Neural cell (in vitro differentiated cells): ENCODE data around the gene PDK4.

Source experiments
- CTCF ChIP-seq: fragments of 450-650 bp; IDR thresholded peaks from 2 replicates; pipeline ENCODE4 v1.5.1; 2014; ENCODE audit warnings: antibody characterized with exemption, mild to moderate bottlenecking, moderate library complexity; ENCODE audit not compliant: poor library complexity, severe bottlenecking
- EP300 ChIP-seq: fragments of 450-650 bp; conservative IDR thresholded peaks from 2 replicates; pipeline ENCODE4 v1.6.1; 2014; ENCODE audit warnings: antibody characterized with exemption, mild to moderate bottlenecking, moderate library complexity; ENCODE audit not compliant: poor library complexity, severe bottlenecking
- EZH2 ChIP-seq: fragments of 200-600, 300-800 bp; shearing (Covaris generic), sonication (generic); IDR thresholded peaks from 2 replicates; pipeline ENCODE4 v1.6.1; 2014; ENCODE audit warnings: antibody characterized with exemption, low read length, borderline replicate concordance, mild to moderate bottlenecking; ENCODE audit not compliant: insufficient read depth, poor library complexity, severe bottlenecking
- MXI1 ChIP-seq: fragments of 450-650 bp; conservative IDR thresholded peaks from 2 replicates; pipeline ENCODE4 v1.6.1; 2014; ENCODE audit warnings: antibody characterized with exemption, mild to moderate bottlenecking; ENCODE audit not compliant: poor library complexity, severe bottlenecking
- POLR2AphosphoS5 ChIP-seq: IDR thresholded peaks from 2 replicates; pipeline ENCODE4 v1.6.1; 2012
- REST ChIP-seq: IDR thresholded peaks from 2 replicates; pipeline ENCODE4 v1.6.1; 2012; ENCODE audit warnings: borderline replicate concordance
- SMC3 ChIP-seq: fragments of 450-650 bp; conservative IDR thresholded peaks from 2 replicates; pipeline ENCODE4 v1.6.1; 2014; ENCODE audit warnings: antibody characterized with exemption, mild to moderate bottlenecking, moderate library complexity; ENCODE audit not compliant: poor library complexity
- TAF1 ChIP-seq: IDR thresholded peaks from 2 replicates; pipeline ENCODE4 v1.6.1; 2012; ENCODE audit warnings: low read depth

- TF ChIP-seq CTCF (no peak), REST (no peak), EZH2 (no peak), TAF1 (no peak), MXI1 (no peak), POLR2AphosphoS5 (no peak), SMC3 (no peak), EP300 (no peak)
These were observed 53.0 kb downstream of the PDK4 start for GRCh38 chr7:95543312-95543711.
